DMS114 treated with DMSO at 0.1 percent for 48 hours (cell line): ENCODE measurements around the gene FUT7.

Experiments
- DNase-seq: peaks from one replicate; lab custom pipeline; 2025; ENCODE audit not compliant: unreplicated experiment; lab: John Stamatoyannopoulos, UW

The FUT7 gene

GRCh38 chr9:136985027-136985602, 46.8 kb downstream of the FUT7 start:
- no peak for DNase-seq

GRCh38 chr9:136984464-136985026, 47.3 kb downstream of the FUT7 start:
- DNase-seq, result no peak

GRCh38 chr9:136983656-136984314, 48.1 kb downstream of the FUT7 start:
- no peak for DNase-seq

- DNase-seq, result no peak
Observed at GRCh38 chr9:136983167-136983566, 48.7 kb downstream of the FUT7 start.

GRCh38 chr9:136982232-136983051, 49.4 kb downstream of the FUT7 start, which contains the start of gene LCNL1:
TSS of gene LCNL1 (plus strand) at chr9:136982993. CDS start at chr9:136983587, 594 bp downstream.
- no peak for DNase-seq

DNA sequence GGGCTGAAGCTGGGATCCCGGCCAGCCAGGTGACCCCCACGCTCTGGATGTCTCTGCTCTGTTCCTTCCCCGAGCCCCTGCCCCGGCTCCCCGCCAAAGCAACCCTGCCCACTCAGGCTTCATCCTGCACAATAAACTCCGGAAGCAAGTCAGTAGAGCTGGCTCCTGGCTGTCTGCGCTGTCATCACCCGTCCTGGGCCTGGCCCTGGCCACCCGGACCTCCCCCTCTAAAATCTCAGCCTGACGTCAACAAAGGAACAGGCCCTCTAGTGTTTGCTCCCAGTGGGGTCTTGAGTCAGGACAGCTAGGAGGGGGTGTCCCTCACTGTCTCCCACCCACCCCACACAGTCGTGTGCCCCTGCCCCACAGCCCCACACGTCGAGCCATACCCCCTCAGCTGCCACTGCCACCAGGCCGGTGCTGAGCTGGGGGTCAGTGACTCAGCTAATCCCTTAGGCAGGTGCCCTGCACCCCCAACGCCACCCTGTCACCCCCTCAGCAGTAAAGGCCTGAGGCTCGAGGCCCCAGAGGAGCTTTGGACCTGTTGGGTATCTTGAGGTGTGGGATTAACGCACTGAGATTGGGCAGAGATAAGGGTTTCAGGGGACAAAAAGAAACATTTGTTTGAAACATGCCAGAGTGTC, 50.2 kb downstream of the FUT7 start:
- DNase-seq, result no peak

DNA sequence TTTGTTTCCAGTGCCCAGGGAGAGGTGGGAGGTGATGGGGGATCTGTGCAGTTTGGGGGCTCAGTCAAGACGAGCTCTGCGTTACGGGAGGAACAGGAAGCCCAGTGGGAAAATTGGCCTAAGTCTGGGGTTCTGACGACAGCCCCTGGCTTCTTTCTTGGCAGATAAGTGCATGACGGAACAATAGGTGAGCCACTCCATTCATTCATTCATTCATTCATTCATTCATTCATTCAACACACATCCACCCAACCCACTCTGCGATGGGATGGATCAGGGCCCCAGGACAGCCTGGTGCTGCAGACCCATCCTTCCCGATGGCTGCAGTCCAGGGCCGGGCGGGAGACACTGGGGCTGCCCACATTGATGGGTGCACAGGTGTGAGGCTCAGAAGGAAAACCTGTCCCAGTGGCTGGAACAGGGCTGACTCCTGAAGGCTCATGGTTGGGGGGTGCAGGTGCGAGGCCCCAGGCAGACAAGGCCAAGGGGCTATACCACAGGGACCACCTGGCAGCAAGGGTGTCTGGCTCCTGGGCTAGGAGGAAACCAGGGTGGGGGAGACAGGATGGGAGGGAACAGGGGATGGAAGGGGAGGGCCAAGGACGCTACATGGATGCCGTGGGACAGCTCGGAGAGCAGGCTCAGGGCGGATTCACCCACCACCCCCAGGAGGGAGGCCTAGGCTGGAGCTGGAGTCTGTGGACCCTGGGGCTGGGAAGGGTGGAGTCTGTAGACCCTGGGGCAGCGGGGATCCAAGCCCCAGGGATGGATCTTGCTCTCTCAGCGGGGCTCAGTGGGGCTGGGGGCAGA, 51.0 kb downstream of the FUT7 start:
- no peak for DNase-seq
